ENCODE results near the gene C6orf52. TPM values are rescaled to one million over a fixed set of nuclear protein-coding genes. Genes with fewer than 3 reads are reported as not detected.

The C6orf52 gene
- total RNA-seq = 0.96 and 1.3 TPM in 2 replicates

DNA sequence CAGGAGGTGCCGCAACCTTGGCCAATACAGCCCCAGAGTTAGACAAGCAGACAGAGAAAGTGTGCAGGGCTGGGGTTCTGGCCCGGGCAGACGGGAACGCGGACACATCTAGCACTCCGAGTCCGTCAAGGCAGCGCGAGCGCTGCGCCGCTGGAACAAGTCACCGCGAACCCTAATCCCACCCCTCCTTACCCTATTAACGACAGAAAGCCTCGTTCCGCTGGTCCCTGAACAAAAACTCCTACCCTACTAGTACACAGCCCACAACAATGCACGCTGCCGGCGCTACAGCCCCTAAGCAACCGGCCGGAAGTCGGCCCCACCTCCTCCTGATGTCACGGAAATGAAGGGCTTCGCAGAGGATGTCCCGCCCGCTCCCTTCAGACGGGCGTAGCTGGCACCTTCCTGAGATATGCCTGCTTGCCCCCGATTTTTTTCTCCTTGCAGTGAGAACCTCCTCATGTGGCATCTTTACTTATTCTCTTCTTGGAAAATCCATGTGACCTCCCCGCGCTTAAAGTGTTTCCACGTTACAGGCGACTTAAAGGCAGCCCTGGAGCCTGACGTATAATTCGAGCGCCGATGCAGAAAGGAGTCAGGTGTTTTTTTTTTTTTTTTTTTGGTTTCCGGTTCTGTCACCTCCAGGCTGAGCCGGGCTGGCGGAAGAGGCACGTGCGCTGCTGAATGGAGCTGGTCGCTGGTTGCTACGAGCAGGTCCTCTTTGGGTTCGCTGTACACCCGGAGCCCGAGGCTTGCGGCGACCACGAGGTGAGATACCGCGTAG, at the start of gene C6orf52, which contains the start of gene PAK1IP1:
Gene C6orf52, minus strand, starts transcription at position 315 of the 784 bp plus-strand sequence. CDS start 7,066 bp downstream, outside the sequence.
Gene PAK1IP1, plus strand, starts transcription at position 671 of the 784 bp plus-strand sequence. Its CDS starts 14 bp downstream, at position 685.

DNA sequence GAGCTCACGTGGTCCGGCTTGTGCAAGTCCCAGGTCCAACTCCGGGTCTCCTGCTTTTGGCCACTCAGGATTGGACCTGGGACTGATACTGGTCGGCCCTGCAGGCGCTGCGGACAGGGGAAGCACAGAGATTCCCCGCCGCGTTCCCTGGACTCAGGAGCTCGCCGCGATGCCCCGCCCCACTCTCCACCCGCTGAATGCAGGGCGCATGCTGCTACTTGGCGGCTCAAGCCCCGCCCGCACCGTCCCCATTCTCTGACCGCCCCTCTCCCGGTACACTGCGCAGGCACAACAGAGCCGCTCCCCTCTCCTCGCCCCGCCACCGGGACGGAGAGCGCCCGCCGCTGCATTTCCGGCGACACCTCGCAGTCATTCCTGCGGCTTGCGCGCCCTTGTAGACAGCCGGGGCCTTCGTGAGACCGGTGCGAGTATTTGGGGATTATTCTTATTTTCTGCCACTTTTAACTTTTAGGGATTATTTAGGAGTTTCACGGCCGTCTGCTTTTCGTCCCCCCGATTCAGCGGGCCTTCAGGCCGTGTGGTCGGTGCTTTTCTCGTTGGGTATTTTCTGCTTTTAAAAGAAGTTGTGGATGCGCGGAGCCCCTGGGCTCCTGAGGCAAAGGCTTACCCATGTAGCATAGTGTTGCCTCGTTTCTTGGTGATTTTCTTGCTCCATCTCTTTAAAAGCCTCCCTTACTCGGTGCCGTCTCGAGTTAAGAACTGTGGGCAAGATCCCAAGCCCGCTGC, 28.6 kb upstream of the C6orf52 start, which contains the start of gene TMEM14C:
Gene TMEM14C, plus strand, starts transcription at position 251 of the 747 bp plus-strand sequence. CDS start 1,544 bp downstream, outside the sequence.

Other genes starting within 250 kb of the C6orf52 start
- gene GCNT2, start 173.3 kb downstream of the C6orf52 start, total RNA-seq = 8.1 and 8.4 TPM in 2 replicates
- gene PAK1IP1, start 356 bp upstream of the C6orf52 start, total RNA-seq = 23.1 and 28.6 TPM in 2 replicates
- 143 and 165 TPM in 2 replicates for gene TMEM14C, start 28.5 kb upstream of the C6orf52 start, total RNA-seq
- gene TMEM14B, start 53.2 kb upstream of the C6orf52 start, total RNA-seq = 67.6 and 84.8 TPM in 2 replicates
- gene MAK, start 143.9 kb upstream of the C6orf52 start, total RNA-seq = under 0.01 TPM in 1 of 2 replicates, not detected in the other
- not detected in 2 replicates for gene GCM2, start 187.4 kb upstream of the C6orf52 start, total RNA-seq
- 0.48 and 0.64 TPM in 2 replicates for gene SYCP2L, start 192.4 kb upstream of the C6orf52 start, total RNA-seq